Measurements from ENCODE around the gene CALN1. TPM values are rescaled to one million over a fixed set of nuclear protein-coding genes. Genes with fewer than 3 reads are reported as not detected.
"Not testable (repeated sequence)": the region's sequence is repeated elsewhere in the genome, so short reads cannot be mapped to it uniquely, and the experiment has no call there.

Gene CALN1
- 1 to 10 TPM in 1 of 4 donors, under 1 TPM in 2, not detected in 1; under 0.01 to 1.2 (median 0.22) TPM for total RNA-seq

DNA sequence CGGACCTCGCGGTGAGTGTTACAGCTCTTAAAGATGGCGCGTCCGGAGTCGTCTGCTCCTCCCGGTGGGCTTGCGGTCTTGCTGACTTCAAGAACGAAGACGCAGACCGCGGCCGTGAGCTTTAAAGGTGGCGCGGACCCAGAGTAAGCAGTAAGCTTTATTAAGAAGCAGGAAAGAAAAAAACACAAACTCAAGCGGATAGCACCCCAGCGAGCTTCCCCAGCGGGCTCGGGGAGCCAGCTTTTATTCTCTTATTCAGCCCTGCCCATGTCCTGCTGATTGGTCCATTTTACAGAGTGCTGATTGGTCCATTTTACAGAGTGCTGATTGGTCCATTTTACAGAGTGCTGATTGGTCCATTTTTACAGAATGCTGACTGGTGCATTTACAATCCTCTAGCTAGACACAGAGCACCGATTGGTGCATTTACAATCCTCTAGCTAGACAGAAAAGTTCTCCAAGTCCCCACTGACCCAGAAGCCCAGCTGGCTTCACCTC lies at the start of gene CALN1:
Gene CALN1, minus strand, starts transcription at position 218 of the 498 bp plus-strand sequence.
- not testable (repeated sequence) for H3K27ac ChIP-seq; DNase-seq (ENCODE audit: low spot score in 2 of 2); H3K4me1 ChIP-seq; H3K4me3 ChIP-seq; H3K36me3 ChIP-seq; H3K27me3 ChIP-seq
- peaks cover 0 to 29% (median 0%) of the 10 kb centered on the region in 4 donors for H3K9me3 ChIP-seq
- WGBS, 2 donors: 96% methylated on average over 21 of the region's 21 CpGs

DNA sequence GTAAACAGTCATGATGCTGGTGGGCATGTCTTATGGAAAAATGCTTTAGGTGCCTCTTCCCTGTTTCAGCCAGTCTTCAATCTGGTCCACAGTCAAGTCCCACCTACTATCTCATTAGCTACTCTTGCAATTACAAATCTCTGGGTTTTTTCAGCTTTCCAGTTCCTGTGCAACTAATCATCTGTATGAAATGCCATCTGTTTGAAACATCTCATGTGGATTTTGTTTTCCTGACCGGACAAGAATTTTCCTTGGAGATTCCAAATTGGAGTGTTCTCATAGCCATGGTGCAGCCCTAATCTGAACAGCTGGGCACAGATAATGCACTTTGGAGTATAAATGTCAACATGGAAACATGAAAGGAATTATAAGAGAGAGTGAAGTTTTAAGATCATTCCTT lies 41.3 kb upstream of the CALN1 start:
- no peaks in the 10 kb centered on the region for H3K36me3 ChIP-seq
- DNase-seq (ENCODE audit: low spot score in 2 of 2): no peak
- H3K27me3 ChIP-seq: no peaks in the 10 kb centered on the region
- no peaks in the 10 kb centered on the region for H3K4me1 ChIP-seq
- no peak overlapping the region for H3K4me3 ChIP-seq
- TF ChIP-seq POLR2A (IDR thresholded peaks at IDR 0.05) (no peak), EP300 (IDR thresholded peaks at IDR 0.05) (no peak)
- TF ChIP-seq, protein P1, sequence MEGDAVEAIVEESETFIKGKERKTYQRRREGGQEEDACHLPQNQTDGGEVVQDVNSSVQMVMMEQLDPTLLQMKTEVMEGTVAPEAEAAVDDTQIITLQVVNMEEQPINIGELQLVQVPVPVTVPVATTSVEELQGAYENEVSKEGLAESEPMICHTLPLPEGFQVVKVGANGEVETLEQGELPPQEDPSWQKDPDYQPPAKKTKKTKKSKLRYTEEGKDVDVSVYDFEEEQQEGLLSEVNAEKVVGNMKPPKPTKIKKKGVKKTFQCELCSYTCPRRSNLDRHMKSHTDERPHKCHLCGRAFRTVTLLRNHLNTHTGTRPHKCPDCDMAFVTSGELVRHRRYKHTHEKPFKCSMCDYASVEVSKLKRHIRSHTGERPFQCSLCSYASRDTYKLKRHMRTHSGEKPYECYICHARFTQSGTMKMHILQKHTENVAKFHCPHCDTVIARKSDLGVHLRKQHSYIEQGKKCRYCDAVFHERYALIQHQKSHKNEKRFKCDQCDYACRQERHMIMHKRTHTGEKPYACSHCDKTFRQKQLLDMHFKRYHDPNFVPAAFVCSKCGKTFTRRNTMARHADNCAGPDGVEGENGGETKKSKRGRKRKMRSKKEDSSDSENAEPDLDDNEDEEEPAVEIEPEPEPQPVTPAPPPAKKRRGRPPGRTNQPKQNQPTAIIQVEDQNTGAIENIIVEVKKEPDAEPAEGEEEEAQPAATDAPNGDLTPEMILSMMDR (IDR thresholded peaks at IDR 0.05): no peak
- H3K9me3 ChIP-seq: peaks cover 0 to 15% (median 0%) of the 10 kb centered on the region in 4 donors
- H3K27ac ChIP-seq: no peak overlapping the region
- WGBS, 2 donors: 78 to 97% methylated on average over 1 of the region's 1 CpG

DNA sequence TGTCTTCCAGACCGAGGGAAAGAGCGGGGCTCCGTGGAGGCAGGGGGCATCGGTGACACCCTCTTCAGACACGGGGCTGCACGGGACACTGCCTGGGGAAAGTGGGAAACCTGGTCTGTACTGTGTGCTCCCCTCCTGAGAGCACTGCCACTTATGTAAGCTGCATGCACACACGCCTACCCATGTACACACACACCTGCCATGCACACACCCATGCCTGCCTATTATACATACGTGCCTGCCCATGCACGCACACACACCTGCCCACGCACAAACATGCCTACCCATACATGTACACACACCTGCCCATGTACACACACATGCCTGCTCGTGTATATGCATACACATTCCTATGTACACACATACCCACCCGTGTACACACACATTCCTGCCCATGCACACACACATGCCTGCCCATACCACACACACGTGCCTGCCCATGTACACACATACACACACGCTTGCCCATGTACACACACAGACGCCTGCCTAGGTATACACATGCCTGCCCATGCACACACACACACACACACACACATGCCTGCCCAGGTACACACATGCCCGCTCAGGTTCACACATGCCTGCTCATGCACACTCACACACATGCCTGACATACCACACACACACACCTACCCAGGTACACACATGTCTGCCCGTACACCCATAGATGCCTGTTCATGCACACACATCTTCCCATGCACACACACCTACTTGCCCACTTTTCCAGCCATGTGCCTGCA lies 35.5 kb upstream of the CALN1 start:
- Histone ChIP-seq H3K36me3 (no peaks in the 10 kb centered on the region), H3K9me3 (peaks cover 0 to 8% (median 0%) of the 10 kb centered on the region in 4 donors), H3K27me3 (no peaks in the 10 kb centered on the region), H3K4me3 (no peak overlapping the region), H3K27ac (no peak overlapping the region), H3K4me1 (no peaks in the 10 kb centered on the region)
- DNase-seq (ENCODE audit: low spot score in 2 of 2): no peak
- TF ChIP-seq POLR2A (IDR thresholded peaks at IDR 0.05): no peak
- TF ChIP-seq, protein P1 (IDR thresholded peaks at IDR 0.05): no peak
- no peak for TF ChIP-seq EP300 (IDR thresholded peaks at IDR 0.05)
- WGBS, 2 donors: 81 to 88% methylated on average over 14 to 17 of the region's 17 CpGs

GRCh38 chr7:72446591-72447462 lies 34.7 kb upstream of the CALN1 start:
- Histone ChIP-seq H3K4me1 (no peaks in the 10 kb centered on the region), H3K27me3 (no peaks in the 10 kb centered on the region), H3K9me3 (peaks cover 0 to 2% (median 0%) of the 10 kb centered on the region in 4 donors), H3K4me3 (no peak overlapping the region), H3K36me3 (no peaks in the 10 kb centered on the region), H3K27ac (no peak overlapping the region)
- 27 to 29% methylated on average over 20 of the region's 20 CpGs for WGBS, 2 donors
- DNase-seq (ENCODE audit: low spot score in 2 of 2): no peak
- TF ChIP-seq POLR2A (IDR thresholded peaks at IDR 0.05) (no peak), EP300 (IDR thresholded peaks at IDR 0.05) (no peak)
- TF ChIP-seq, protein P1 (IDR thresholded peaks at IDR 0.05): no peak

DNA sequence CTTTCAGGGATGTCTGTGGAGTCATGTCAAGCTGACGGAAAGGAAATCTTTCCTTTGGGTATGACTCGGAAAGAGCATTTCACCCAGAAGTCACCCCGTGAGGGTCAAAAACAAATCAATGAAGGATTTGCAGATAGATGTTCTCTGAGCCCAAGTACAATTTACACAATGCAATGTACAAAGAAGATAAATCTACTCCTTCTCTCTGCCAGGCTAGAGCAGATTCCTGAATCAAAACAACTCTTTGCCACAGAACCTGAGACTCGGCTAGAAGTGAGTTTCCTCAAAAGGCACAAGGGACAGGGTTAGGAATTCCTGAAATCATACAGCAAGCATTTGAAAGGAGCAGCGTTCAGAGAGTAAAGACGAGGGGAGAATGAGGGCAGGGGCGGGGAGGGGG lies 34.0 kb upstream of the CALN1 start:
- Histone ChIP-seq H3K36me3 (no peaks in the 10 kb centered on the region), H3K4me3 (no peak overlapping the region), H3K27ac (no peak overlapping the region), H3K9me3 (no peaks in the 10 kb centered on the region), H3K4me1 (no peaks in the 10 kb centered on the region), H3K27me3 (no peaks in the 10 kb centered on the region)
- 34 to 42% methylated on average over 7 of the region's 7 CpGs for WGBS, 2 donors
- DNase-seq (ENCODE audit: low spot score in 2 of 2): no peak
- TF ChIP-seq POLR2A (IDR thresholded peaks at IDR 0.05): no peak
- TF ChIP-seq, protein P1 (IDR thresholded peaks at IDR 0.05): no peak
- TF ChIP-seq EP300 (IDR thresholded peaks at IDR 0.05): no peak
